NT2/D1 (cell line): ENCODE results near the gene NPHP3.

Experiments
- SUZ12 ChIP-seq: IDR thresholded peaks from 2 replicates; pipeline ENCODE4 v1.6.1; 2011; ENCODE audit not compliant: insufficient read length, insufficient read depth; ENCODE audit errors: extremely low read depth
- YY1 ChIP-seq: IDR thresholded peaks from 2 replicates; pipeline ENCODE4 v1.6.1; 2011; ENCODE audit not compliant: insufficient read length, insufficient read depth

DNA sequence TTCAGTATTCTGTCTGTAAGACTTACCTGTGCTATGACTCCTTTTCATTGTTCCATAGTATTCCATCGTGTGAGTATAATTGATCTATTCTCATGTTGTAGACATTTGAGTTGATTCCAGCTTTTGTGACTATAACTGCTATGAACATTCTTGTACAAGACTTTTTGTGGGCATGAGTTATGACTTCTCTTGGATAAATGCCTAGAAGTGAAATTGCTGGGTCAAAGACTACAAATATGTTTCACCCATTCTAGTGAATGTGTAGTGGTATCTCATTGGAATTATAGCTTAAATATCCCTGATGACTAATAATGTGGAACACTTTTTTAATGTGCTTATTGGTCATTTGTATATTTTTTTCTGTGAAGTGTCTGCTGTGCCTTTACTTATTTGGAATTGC, 27.6 kb upstream of the NPHP3 start:
- no peak for TF ChIP-seq SUZ12
- TF ChIP-seq YY1: no peak
